NCI-H2081 treated with DMSO at 0.1 percent for 48 hours (cell line): ENCODE data around the gene LMCD1.

Source experiments
- DNase-seq: peaks from one replicate; lab custom pipeline; 2025; lab: John Stamatoyannopoulos, UW

Gene LMCD1

DNA sequence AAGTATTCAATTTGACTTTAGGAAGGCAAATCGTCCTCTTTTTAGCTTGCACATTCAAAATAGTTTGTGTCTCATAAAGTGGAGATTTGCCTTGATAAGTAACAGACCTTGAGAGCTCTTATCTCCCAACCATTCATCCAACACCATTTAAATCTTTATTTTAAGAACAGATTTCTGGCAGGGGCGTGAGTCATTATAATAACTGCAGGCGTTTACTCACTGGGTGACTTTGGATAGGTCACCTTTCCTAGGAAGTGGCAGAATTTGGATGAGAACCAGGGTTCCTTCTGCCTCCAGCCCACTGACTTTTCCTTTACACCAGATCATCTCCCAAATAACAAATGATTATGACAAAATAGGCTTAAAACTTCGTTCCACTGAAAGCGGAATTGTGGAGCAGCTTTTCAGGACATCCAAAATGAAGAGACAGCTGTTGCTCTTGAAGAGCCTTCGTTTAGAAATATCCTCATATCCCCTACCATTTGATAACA, 5.0 kb downstream of the LMCD1 start:
- DNase-seq, result no peak

DNA sequence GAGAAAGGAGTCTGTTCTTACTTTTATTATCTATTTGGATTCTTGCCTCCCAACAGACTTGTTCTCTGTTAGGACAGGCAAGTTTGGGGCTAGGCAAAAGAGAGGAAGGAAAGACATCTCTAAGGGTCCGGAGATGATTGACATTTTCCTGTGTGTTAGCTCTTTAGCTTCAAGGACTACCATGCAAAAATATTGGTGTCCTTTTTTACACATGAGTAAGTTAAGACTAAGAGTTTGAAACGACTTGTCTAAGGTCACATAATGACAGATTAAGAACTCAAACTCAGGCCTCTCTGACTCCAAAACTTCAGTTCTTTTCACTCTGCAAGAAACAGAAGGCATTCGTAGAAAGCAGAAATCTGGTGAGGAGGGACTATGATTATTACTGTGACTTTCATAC, 5.9 kb downstream of the LMCD1 start:
- no peak for DNase-seq

DNA sequence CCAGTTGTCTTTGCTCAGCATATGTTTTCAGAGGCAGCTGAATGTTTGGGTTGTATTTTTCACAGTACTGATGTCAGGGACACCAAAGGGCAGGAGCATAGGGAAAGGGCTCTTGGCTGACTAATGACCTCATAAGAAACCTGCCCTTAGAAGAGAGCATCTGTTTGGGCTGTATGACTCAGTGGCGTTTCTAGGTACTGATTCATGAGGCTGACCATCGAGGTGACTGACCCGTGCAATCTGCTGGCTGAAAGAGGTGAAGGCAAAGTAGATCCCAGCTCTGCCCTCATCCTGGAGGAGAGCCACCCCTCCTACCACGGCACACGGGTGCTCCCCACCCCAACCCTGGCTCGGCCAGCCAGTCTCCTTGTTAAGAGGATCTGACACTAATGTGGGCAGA, 8.3 kb downstream of the LMCD1 start:
- DNase-seq, result no peak

DNA sequence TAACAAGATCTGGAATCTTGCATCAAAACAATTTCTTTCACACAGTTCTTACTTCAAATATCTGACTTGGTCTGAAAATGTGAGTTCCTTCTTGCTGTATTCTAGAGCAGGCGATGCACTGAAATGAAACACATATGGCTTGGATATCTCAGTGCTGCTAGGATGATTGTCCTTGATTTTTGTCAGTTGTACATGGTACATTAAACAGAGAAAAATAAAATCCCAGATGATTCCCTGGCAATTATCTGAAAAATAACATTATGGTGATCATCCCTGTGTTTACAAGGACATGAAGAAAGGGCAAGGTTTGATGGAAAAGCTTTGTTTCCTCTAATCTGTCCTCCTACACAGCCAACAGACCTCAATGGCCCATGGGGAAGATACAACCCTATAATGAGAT, 10.6 kb downstream of the LMCD1 start:
- no peak for DNase-seq

DNA sequence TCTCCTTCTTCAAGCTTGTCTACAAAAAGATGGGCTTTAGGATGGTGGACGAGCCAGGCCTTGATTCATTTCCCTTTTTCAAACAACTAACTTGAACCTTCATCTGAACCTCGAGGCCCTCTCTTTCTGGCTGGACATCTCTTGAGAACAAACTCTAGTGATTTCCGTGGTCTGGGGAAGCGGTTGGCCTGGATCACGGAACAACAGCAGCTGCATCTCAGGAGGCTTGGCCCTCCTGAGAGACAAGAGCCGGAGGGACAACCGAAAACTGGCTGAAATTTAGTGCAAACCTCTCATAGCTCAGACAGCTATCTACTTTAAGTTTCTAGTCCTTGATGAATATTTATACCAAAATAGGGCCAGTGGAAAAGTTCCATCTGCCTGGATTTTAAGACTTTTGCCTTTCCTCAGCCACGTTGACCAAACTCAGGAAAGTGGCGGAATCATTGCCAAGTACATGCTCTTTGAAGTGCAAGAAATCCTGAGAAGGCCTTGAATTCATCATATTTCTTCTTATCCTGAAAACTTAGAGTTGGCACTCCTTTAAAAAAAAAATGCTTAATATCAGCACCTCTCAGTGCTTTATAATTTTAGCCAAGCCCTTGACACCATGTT, 14.5 kb downstream of the LMCD1 start:
- no peak for DNase-seq

DNA sequence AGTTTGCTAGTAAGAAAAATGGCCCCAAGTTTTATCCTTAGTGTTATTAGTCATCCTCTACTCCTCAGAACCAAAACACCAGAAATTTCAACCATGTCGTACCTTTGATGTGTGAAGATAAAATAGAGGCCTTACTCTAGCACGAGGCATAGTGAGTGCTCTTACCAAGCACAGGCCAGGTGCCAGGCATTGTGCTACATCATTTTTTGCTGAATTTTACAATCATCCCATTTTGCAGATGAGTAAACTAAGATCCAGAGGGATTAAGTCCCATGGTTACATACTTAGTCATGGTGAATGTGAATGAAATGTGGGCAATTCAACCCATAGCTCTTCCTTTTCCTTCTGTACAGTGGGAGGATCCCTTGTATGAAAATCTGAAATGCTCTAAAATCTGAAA, 15.2 kb downstream of the LMCD1 start:
- no peak for DNase-seq

DNA sequence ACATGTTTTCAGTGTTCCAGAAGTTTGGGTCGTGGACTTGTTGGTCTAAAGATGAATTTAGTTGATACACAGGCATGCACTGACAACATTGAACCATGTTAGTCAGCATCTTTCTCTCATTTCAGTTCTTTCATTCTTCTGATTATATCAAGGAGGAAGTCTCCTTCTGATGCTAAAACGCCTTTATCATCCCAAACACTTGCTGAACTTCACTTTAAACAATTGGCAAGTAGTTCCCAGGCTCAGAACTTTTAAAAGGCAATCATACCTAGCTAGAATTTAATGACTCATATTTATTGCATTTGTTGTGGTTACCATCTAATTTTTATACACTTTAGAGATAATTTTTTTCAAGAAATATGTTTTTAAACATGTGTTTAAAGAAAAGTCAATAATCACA, 15.9 kb downstream of the LMCD1 start:
- no peak for DNase-seq

DNA sequence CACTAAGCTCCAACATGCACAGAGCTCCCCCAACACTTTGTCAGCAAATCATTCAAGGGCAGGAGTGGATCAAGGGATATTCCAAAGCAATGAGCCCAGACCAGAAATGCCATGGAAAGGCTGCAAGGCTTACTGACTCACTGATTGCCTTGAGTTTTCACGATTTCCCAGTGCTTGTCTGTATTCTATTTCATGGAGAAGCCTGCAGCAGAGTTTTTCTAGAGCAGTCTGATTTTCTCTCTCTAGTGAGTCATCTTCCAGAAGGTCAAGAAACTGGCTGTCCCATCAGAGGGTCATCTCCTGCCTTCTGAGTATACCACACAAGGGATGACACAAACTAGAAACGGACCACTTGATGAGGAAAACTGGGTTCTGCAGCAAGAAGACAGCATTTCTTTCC, 16.5 kb downstream of the LMCD1 start:
- DNase-seq, result no peak

GRCh38 chr3:8519156-8519555, 17.5 kb downstream of the LMCD1 start:
- no peak for DNase-seq

DNA sequence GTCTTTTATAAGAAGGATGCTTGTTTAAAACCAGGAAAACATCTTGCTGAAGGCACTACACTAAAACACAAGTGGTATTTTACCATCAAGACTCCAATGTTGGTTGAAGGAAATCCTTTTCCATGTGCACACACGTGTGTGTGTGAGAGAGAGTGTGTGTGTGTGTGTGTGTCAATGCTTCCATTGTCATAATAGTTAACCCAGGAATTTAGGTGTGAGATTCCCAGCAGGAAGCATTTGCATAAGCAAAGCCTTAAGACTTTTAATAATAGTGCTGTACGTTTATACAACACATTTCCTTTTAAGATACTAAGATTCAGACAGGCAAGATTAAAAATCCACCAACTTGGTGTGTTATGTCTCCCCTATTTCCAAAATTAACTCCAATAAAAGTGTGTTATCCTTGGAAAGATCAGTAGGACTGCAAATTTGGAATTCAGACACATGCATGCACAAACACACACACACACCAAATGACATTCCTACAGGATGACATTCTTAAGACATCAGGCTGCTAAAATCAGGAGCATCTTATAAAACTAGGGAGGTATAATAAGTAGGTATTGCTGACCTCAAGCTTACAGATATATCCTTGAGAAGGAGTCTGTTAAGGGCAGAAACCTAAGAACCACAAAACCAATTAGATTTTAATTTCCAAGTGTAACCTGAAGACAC, 18.3 kb downstream of the LMCD1 start:
- no peak for DNase-seq

DNA sequence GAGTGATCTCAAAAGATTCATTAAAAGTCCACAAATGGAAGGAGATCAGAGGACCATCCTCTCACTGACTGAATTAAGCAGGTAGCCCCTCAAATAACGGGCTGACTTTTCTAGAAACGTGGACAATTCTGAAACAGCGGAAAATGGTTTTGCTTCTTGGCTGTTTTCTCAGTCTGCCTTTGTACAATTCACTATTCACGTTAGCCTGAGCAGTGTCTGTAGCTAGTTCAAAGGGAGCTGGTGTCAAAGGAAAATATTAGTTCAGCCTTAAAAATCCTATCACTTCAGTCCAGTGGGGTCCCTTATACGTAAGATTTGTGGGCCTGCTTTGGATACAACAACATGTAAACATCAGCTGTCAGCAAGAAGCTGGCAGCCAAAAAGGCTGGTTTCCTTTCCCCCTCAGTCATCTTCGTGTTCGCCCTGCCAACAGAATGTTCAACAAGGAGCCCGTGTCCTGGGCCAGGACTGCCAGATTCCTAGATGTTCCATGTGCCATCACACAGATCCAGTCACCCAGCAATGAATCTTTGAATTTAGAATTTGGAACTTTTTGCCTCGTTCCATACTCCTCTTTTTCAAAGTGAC, 19.3 kb downstream of the LMCD1 start:
- no peak for DNase-seq

DNA sequence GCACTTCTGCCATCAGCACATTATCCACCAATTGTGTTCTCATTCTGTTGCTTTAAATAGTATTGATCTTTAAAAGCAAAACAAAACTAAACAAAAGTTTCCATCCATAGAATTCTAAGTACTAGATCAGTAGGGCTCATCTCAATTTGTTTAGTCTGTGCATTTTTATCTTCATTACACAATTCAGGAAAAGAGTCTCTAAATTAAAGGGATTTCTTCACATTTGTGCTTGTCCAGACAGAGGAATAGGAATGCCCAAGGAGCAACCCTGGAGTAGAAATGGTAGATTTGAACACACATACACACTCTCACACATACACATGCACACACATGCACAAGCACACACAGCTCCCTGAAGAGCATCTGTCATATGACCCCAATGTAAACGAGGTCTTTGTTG, 21.4 kb downstream of the LMCD1 start:
- no peak for DNase-seq

DNA sequence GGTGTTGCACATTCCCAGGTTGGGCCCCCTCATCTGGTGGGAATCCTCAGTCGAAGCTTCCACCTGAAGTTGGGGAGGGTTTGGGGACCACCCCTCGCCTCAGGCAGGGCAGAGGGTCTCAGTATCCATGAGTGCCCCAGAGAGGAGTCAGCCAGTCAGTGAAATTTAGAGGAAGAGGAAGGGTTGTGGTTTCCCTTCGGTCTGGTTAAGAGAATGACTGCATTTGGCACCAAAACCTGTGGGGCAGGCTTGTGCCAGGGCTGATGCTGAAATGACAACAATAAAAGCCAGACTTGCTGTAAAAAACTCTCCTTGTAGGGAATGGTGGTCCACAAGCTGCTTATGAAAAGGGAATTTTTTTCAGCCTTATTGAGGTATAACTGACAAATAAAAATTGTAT, 22.6 kb downstream of the LMCD1 start:
- no peak for DNase-seq

DNA sequence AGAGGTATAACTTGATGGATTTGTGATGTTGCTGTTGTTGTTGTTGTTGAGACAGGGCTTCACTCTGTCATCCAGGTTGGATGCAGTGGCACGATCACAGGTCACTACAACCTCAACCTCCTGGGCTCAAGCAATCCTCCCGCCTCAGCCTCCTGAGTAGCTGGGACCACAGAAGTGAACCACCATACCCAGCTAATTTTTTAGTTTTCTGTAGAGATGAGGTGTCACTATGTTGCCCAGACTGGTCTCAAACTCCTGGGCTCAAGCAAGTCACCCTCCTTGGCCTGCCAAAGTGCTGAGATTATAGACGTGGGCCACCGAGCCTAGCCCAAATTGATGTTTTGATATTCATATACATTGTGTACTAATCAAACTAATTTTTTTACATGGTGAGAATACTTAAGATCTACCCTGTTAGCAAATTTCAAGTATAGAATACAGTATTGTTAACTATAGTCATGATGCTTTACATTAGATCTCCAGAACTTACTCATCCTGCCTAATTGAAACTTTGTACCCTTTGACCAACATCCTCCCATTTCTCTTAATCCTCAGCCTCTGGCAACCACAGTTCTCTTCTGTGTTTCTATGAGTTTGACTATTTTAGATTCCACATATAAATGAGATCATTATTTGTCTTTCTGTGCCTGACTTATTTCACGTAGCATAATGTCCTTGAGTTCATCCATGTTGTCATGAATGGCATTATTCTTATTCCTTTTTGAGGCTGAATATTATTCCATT, 23.2 kb downstream of the LMCD1 start:
- DNase-seq, result no peak

GRCh38 chr3:8525893-8526292, 24.3 kb downstream of the LMCD1 start:
- DNase-seq, result no peak

- no peak for DNase-seq
These were observed 27.6 kb downstream of the LMCD1 start for GRCh38 chr3:8529181-8529637.

DNA sequence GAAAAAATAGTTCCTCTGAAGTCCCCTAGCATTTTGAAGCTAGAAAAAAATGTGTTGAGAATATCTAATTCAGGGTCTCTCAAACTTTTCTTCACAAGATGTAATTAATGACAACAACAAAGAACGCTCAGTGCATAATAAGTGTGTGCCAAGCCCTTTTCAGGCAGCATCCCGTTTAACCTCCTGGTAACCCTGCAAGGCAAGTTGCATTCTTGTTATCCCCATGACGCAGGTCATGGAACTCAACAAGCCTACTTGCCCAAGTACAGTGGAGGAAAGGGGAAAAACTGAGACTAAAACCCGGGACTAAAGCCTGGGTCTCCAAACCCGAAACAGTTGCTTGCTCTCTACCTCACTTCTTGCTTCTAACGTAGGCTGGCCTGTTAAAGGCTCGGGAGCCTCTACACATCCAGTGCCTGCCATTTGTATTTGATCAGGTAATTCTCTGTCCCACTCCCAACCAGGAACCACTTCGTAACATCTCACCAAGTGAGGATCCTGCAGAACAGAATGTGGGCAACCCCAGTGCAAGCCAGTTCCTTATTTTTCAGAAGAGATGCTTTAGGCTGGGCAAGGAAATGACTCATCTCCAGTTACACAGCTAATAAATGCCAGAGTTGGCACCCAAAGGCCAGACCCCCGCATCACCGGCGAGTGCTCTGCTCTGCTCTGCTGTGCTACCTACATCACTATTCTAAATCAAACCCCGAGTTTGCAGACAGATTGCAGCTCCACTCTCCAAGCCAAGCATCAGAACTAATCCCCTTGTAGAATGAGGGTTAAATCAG, 28.3 kb downstream of the LMCD1 start:
- DNase-seq, result no peak

DNA sequence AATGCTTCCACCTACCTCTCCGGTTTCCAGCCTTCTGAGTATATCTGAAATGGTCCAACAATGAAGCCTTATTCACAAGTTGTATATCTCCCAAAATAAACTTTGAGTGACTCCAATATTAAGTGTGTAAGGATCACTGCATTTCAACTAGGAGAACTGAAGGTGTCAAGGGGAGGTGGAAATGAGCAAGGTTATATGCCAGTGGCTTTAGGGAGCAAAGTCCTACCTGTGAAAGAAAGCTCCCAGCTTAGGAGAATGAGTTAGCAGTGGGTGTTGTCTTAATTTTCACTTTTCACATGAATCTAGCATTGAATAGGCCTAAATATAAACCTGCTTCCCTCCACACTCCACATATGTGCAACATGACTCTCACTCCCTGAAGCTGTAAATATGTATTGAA, 29.0 kb downstream of the LMCD1 start:
- DNase-seq, result no peak

DNA sequence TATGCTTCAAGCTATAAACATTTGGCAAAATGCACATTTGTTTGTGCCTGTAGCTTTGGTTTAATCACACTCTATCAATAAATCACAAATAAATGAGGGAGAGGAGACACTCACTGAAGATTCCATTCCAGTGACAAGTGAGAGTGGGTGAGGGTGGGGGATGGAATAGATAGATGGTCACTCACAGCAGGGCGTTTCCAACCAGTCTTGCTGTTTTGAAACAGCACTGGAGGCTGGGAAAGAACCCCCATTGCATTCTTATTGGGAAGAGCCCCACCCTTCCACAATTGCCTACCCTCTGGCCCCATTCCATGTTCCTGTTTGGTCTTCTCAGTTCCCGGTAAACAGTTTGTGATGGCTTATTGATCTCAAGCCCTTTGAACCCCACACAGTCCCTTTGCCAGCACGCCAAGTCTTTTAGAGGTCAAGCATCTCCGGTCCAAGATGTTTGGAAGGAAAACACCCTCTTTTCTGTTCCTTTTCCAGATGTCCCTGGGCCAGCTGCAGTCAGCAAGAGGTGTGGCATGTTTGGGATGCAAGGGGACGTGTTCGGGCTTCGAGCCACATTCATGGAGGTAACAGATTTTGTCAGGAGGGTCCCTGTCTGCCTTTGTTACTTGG, 30.7 kb downstream of the LMCD1 start:
- no peak for DNase-seq

DNA sequence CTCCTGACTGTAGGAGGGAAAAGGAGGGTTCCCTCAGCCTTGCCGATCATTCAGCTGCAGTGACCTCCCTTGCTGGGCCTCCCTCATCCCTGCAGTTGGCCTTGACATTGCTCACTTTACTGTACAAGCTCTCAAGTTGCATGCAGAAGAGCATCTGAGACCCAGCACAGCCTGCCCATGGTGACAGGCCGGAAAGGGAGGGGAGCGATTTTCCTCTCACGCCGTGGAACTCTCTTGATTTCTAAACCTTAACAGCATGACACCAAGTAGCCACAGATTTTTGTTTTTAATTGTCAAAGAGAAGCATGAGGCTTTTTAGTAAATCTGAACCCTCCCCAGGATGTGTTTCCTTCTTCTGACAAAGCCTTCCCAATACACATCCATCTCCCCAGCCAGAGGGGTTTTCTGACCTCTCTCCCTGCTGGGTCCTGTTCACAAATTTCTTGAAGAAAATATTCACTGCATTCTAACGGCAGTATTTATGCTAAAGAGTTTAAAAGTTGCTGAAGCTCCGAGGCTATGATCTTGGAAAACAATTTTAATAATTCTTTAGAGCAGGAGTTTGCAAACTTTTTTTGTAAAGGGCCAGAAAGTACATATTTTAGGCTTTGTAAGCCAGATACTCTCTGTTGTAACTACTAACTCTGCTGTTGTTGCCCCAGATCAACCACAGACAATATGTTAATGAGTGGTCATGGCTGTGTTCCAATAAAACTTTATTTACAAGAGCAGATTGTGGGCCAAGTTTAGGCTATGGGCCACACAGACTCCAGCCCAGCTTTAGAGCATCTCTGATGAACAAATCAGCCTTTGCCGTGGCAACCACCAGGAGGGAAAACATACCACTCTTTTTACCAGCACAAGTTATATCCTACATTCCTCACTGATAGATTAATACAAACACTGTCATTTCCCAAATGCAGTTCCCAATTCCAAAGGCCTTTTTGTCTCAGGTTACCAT, 34.8 kb downstream of the LMCD1 start:
- no peak for DNase-seq
